Stimulated activated CD4-positive, alpha-beta T cell treated with anti-CD3 and anti-CD28 coated beads, Interleukin-1b, Interleukin-23, amount 100 ng/mL, for 1 hour (primary cell): Measurements from ENCODE around the gene PCDHGA10.
"Not testable (repeated sequence)": the region's sequence is repeated elsewhere in the genome, so short reads cannot be mapped to it uniquely, and the experiment has no call there.

ENCODE experiments used
- DNase-seq, 2 donors: peaks; one replicate each; pipeline ENCODE4 v3.0.0-alpha.2; 2020; ENCODE audit warnings: low read depth in 2 of 2

Gene PCDHGA10

GRCh38 chr5:141420855-141421488 lies 8.2 kb downstream of the PCDHGA10 start, which contains the start of gene PCDHGA11:
PCDHGA11 (plus strand) TSS chr5:141421051; CDS start chr5:141421228, 177 bp downstream.
- DNase-seq, result no peak

GRCh38 chr5:141421489-141421855 lies 8.7 kb downstream of the PCDHGA10 start:
- no peak for DNase-seq

DNA sequence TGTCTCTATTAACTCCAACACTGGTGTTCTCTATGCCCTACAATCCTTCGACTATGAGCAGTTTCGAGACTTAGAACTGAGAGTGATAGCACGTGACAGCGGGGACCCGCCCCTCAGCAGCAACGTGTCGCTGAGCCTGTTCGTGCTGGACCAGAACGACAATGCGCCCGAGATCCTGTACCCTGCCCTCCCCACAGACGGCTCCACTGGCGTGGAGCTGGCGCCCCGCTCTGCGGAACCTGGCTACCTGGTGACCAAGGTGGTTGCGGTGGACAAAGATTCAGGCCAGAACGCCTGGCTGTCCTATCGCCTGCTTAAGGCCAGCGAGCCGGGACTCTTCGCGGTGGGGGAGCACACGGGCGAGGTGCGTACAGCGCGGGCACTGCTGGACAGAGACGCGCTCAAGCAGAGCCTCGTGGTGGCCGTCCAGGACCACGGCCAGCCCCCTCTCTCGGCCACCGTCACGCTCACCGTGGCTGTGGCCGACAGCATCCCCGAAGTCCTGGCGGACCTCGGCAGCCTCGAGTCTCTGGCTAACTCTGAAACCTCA lies 10.0 kb downstream of the PCDHGA10 start:
- DNase-seq, result no peak

- DNase-seq, result no peak
These were observed 15.1 kb downstream of the PCDHGA10 start for GRCh38 chr5:141427783-141428426.

- no peak for DNase-seq
These were observed 17.7 kb downstream of the PCDHGA10 start, which contains the start of gene PCDHGA12 for GRCh38 chr5:141430332-141431113. PCDHGA12 (plus strand) TSS chr5:141430507; CDS start chr5:141430760, 253 bp downstream.

GRCh38 chr5:141431286-141431685 lies 18.5 kb downstream of the PCDHGA10 start:
- no peak for DNase-seq

GRCh38 chr5:141432308-141432707 lies 19.5 kb downstream of the PCDHGA10 start:
- not testable (repeated sequence) for DNase-seq

GRCh38 chr5:141432726-141433125 lies 19.9 kb downstream of the PCDHGA10 start:
- DNase-seq, result not testable (repeated sequence)

- DNase-seq, result no peak
These were observed 21.2 kb downstream of the PCDHGA10 start for GRCh38 chr5:141434006-141434405.

DNA sequence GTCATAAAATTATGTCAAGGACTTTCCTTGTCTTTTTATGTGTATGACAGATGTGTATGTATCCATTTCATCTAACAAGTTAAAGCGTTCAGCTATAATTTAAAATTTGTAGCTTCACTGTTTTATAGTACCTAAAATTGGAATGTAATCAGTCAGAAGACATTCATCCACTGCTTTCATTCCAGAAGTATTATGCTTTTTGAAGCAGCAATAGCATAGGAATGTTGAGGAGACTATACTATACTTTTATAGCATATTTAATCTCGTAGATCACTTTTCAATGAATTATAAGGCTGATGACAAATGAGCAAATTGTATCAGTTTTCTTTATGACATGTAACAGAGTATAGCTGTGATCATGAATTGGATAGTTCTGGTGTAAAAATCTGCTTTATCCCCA lies 24.4 kb downstream of the PCDHGA10 start:
- DNase-seq, result no peak

- DNase-seq, result no peak
These were observed 26.8 kb downstream of the PCDHGA10 start for GRCh38 chr5:141439411-141440141.

DNA sequence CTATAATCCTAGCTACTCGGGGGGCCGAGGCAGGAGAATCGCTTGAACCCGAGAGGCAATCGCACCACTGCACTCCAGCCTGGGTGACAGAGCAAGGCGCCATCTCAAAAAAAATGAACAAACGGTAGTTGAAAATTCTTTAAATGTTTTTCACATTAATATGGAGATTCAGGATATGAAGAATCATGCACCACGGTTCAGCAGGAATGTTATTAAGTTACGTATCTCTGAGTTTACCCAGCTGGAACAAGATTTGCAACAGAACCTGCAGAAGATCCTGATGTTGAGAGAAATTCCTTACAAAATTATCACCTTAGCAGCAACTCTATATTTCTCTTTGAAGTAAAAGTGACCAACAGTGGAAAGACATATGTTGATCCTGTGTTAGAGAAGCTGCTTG lies 27.6 kb downstream of the PCDHGA10 start:
- no peak for DNase-seq

DNA sequence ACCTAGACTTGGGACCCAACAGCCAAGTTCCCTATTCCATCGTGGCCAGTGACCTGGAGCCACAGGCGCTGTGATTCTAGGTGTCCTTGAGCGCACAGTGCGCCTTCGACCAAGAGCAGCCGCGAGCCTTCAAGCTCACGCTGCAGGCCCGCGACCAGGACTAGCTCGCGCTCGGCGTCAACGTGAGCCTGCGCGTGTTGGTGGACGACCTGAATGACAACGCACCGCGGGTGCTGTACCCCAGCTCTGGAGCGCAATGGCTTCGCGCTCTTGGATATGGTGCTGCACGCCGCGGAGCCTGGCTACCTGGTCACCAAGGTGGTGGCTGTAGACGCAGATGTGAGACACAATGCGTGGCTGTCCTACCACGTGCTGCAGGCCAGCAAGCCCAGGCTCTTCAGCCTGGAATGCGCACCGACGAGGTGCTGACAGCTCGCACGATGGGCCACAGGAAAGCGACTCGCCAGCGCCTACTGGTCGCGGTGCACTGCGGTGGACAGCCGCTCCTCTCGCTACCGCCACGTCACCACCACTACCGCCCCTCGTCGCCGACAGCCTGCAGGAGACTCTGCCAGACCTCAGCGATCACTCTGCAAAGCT lies 28.9 kb downstream of the PCDHGA10 start:
- no peak for DNase-seq

GRCh38 chr5:141465351-141465750 lies 52.6 kb downstream of the PCDHGA10 start:
- DNase-seq, result no peak
